Mucosa of rectum (tissue), 2 donors: Measurements from ENCODE around the gene PITPNM3.

ENCODE experiments used
- H3K27ac ChIP-seq, 2 donors: one replicate each; pipeline ENCODE4 v1.7.0; 2013; ENCODE audit warnings: inconsistent platforms in 2 of 2, low read depth in 2 of 2, low read length in 2 of 2
- H3K27me3 ChIP-seq, 2 donors: one replicate each; pipeline ENCODE4 v1.7.0; 2013; ENCODE audit warnings: low read length in 2 of 2; ENCODE audit not compliant: control insufficient read depth in 2 of 2, insufficient read depth in 2 of 2
- H3K36me3 ChIP-seq, 2 donors: one replicate each; pipeline ENCODE4 v1.7.0; 2013; ENCODE audit warnings: low read length in 2 of 2; ENCODE audit not compliant: control insufficient read depth in 2 of 2, insufficient read depth in 2 of 2
- H3K4me1 ChIP-seq, 2 donors: one replicate each; pipeline ENCODE4 v1.7.0; 2013; ENCODE audit warnings: low read length in 2 of 2, mild to moderate bottlenecking in 1 of 2; ENCODE audit not compliant: control insufficient read depth in 2 of 2, insufficient read depth in 2 of 2
- H3K4me3 ChIP-seq, 2 donors: one replicate each; pipeline ENCODE4 v1.7.0; 2013; ENCODE audit warnings: low read length in 2 of 2
- H3K9ac ChIP-seq, 2 donors: one replicate each; pipeline ENCODE4 v1.7.0; 2013; ENCODE audit warnings: low read length in 2 of 2, low read depth in 1 of 2, mild to moderate bottlenecking in 1 of 2
- H3K9me3 ChIP-seq, 2 donors: one replicate each; pipeline ENCODE4 v1.7.0; 2013; ENCODE audit warnings: low read length in 2 of 2; ENCODE audit not compliant: control insufficient read depth in 2 of 2
- donor health status: healthy.
- donor health status: Normal muscosa, but diverticular disease.

PITPNM3 gene

DNA sequence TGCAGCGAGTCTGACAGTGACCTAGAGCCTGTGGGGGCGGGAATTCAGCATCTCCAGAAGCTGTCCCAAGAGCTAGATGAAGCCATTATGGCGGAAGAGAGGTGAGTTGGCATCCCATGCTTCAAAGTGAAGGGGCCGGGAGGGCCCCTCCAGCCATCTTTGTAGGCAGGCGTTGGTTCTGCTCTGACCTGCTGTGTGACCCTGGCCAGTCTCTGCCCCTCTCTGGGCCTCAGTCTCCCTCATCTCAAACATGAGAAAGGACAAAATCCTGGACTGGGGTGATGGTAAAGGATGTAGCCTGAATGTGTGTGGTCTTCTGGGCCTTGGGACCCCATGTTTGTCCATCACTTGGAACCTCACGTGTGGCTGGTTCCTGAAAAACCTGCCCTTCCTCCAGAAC is 107.0 kb downstream of the PITPNM3 start:
- no peaks in the 10 kb centered on the region for H3K27me3 ChIP-seq
- H3K27ac ChIP-seq = no peak overlapping the region
- no peak overlapping the region for H3K9ac ChIP-seq
- H3K9me3 ChIP-seq = no peaks in the 10 kb centered on the region
- no peak overlapping the region for H3K4me3 ChIP-seq
- H3K36me3 ChIP-seq = no peaks in the 10 kb centered on the region
- H3K4me1 ChIP-seq = peaks cover 5 to 6% of the 10 kb centered on the region in 2 donors

DNA sequence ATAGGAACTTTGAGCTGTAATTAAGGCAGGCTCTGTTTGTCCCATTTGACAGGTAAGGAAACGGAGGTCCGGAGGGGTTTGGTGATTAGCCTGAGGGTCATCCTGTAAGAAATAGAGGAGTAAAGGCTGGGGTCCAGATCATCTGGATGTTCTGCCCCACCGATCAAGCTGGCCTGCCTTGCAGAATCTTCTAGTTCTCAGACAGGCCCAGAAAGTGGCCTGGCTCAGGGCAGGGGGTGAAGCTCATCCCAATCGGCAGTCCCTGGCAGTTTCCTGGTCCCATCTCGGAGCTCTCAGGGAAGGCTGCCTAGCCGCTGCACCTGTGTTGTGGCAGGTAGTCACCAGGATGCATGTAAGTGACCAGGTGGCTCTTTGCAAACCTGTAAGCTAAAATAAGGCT is 107.9 kb downstream of the PITPNM3 start:
- Histone ChIP-seq H3K9me3 (no peaks in the 10 kb centered on the region), H3K27me3 (no peaks in the 10 kb centered on the region), H3K4me3 (no peak overlapping the region), H3K9ac (no peak overlapping the region), H3K36me3 (no peaks in the 10 kb centered on the region), H3K4me1 (peaks cover 8 to 12% of the 10 kb centered on the region in 2 donors), H3K27ac (no peak overlapping the region)

DNA sequence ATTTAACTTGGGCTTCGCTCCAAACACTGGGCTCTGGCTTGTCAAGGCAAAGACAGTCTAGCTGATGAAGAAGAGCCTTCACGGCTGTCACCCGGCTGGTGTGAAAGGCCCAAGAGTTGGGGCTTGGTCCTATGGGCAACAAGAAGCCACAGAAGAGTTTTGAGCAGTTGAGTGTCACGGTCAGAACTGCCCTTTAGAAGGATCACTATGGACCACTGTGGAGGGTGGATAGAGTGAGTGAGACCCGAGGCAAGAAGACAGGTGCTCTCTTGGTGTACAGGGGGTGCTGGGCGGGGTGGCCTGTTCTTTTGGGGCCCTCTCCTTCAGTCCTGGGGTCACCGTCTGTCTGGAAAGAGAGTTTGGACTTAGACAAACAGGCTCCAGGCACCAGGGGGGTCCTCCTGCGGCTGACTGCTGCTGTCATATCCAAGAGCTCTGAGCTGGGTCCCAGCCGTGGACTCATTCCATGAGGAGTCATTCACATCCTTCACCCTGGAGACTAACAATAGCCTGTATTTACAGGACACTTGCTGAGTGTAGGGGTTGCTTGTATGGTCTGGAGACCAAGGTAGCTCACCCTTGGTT is 109.7 kb downstream of the PITPNM3 start:
- Histone ChIP-seq H3K9ac (no peak overlapping the region), H3K4me3 (no peak overlapping the region), H3K27ac (no peak overlapping the region), H3K36me3 (no peaks in the 10 kb centered on the region), H3K9me3 (no peaks in the 10 kb centered on the region), H3K4me1 (peaks cover 10 to 15% of the 10 kb centered on the region in 2 donors), H3K27me3 (no peaks in the 10 kb centered on the region)

DNA sequence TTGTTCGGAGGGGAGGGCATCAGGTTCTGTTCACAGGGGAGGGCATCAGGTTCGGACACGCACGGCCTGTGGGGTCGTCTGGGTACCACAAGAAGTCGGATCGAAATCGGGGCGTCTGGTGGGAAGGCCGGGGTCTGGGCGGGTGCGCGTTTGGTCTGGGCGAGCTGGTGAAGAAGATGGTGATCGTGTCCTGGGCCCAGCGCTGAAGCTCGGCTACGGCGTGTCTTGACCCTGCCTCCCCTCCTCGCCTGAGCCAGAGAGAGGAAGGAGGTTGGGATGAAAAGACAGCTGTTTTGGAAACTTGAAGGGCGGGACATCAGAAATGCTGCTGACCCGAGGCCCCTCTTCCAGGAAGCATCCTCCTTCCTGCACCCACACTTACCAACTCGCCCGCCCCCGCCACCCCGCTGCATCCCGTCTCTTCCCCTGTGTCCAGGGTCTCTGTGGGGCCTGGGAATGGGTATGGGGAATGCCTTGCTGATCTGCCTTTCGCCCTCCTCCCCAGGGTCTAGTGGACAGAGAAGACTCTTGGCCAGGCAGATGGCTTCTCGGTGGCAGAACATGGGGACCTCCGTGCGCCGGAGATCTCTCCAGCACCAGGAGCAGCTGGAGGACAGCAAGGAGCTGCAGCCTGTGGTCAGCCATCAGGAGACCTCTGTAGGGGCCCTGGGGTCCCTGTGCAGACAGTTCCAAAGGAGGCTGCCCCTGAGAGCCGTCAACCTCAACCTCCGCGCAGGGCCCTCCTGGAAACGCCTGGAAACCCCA is 111.6 kb downstream of the PITPNM3 start:
- peaks cover 2 to 4% of the 10 kb centered on the region in 2 donors for H3K27me3 ChIP-seq
- H3K9ac ChIP-seq = peak overlapping the region; percentile 47 to 62
- H3K27ac ChIP-seq = no peak overlapping the region
- no peaks in the 10 kb centered on the region for H3K36me3 ChIP-seq
- H3K4me3 ChIP-seq = peak overlapping the region; percentile 71 to 84
- peaks cover 10 to 15% of the 10 kb centered on the region in 2 donors for H3K4me1 ChIP-seq
- no peaks in the 10 kb centered on the region for H3K9me3 ChIP-seq

DNA sequence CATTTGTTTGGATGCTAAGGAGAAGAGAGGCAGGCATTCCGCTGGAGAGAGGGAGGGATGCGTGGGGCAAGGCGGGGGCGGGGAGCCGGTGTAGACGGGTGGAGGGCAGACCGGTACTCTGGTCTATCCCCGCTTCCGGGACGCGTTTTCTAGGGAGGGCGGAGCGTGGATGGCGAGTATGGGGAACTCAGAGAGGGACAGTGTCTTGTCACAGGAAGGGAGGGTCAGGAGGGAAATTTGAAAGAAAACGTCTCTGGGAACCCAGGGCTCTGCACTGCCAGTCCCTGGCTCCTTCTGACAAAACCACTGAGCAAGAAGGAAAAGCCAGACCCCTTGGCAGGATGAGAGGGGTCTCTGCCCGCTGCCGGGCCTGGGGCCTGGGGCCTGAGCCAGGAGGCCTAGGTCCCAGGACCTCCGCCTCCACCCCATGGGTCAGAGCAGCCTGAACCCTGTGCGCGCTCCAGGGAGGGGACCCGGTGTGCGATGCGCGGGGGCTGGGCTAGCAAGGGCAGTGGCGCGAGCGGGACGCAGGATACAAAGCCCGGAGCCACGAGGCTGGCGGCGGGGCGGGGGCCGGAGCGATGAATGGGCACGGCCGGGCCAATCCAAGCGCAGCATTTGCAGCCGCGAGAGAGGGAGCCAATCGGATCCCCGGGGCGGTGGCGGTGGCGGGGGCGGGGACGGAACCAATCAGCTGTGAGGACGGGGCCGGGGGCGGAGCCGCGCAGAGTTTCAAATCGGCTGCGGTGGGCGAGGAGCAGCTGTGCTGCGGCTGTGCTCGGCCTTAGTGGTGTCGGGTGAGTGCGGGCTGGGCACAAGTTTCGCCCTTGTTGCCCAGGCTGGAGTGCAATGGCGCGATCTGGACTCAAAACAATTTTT is 112.4 kb downstream of the PITPNM3 start, which contains the start of gene PIMREG:
Gene PIMREG, plus strand, starts transcription at position 764 of the 879 bp plus-strand sequence. CDS start 656 bp downstream, outside the sequence.
- Histone ChIP-seq H3K36me3 (no peaks in the 10 kb centered on the region), H3K27ac (peak within 1 kb of the TSS; percentile 58 to 70), H3K4me1 (peaks cover 10 to 15% of the 10 kb centered on the region in 2 donors), H3K9me3 (no peaks in the 10 kb centered on the region), H3K4me3 (peak within 1 kb of the TSS; percentile 71 to 84), H3K27me3 (peaks cover 4 to 7% of the 10 kb centered on the region in 2 donors), H3K9ac (peak within 1 kb of the TSS; percentile 62 to 63)

DNA sequence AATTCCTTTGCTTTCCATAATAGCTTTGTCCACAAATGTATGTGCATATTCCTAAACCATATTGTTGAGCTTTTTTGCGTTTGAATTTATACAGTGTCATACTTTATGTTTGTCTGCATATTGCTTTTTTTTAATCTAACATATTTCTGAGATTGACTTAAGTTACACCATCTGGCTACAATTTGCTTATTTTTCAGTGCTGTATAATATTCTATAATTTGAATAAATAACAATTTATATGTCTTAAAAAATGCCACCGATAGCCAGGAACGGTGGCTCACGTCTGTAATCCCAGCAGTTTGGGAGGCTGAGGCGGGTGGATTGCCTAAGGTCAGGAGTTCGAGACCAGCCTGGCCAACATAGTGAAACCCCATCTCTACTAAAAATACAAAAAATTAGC is 113.6 kb downstream of the PITPNM3 start:
- peaks cover 4 to 10% of the 10 kb centered on the region in 2 donors for H3K27me3 ChIP-seq
- H3K9ac ChIP-seq = no peak overlapping the region
- peaks cover 10 to 15% of the 10 kb centered on the region in 2 donors for H3K4me1 ChIP-seq
- H3K27ac ChIP-seq = no peak overlapping the region
- no peak overlapping the region for H3K4me3 ChIP-seq
- no peaks in the 10 kb centered on the region for H3K9me3 ChIP-seq
- no peaks in the 10 kb centered on the region for H3K36me3 ChIP-seq

DNA sequence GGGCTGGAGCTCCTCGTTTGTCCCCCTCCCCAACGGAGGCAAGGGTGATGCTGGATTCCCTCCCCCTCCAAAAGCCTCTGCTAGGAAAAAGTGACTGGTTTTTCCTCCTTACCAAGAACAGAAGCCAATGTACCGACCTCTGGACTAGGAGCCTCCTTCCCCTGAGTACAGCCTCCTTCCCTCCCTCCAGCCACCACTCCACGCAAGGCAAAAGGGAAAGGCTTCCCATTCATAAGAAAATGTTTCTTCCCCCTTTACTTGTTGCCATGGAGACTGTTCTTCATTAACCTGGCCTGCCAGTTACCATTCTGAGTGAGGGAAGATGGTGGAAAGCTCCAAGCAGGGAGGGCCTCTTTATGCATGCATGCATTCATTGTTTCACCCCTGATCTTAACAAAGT is 116.4 kb downstream of the PITPNM3 start:
- H3K27ac ChIP-seq = no peak overlapping the region
- no peaks in the 10 kb centered on the region for H3K36me3 ChIP-seq
- H3K9me3 ChIP-seq = no peaks in the 10 kb centered on the region
- peaks cover 10 to 14% of the 10 kb centered on the region in 2 donors for H3K27me3 ChIP-seq
- H3K4me3 ChIP-seq = no peak overlapping the region
- no peak overlapping the region for H3K9ac ChIP-seq
- peaks cover 10 to 15% of the 10 kb centered on the region in 2 donors for H3K4me1 ChIP-seq

DNA sequence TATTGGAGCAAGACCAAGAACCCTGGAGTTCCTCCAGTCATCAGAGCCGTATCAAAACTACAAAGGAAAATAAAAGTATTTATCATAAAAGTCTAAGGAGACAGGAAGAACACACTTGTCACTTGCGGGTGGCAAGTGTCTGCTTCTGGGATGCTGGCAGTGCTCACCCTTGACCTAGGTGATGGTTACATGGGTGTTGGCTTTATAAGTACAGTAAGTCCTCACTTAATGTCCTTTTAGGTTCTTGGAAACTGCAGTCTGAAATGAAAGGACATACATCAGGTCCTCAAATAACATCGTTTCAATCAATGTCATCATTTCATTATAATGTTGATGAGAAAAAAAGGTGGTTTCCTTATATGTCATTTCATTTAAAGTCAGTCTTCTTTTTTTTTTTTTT is 118.4 kb downstream of the PITPNM3 start:
- no peaks in the 10 kb centered on the region for H3K4me1 ChIP-seq
- peaks cover 10 to 14% of the 10 kb centered on the region in 2 donors for H3K27me3 ChIP-seq
- H3K36me3 ChIP-seq = no peaks in the 10 kb centered on the region
- H3K9ac ChIP-seq = no peak overlapping the region
- no peak overlapping the region for H3K27ac ChIP-seq
- no peaks in the 10 kb centered on the region for H3K9me3 ChIP-seq
- no peak overlapping the region for H3K4me3 ChIP-seq

DNA sequence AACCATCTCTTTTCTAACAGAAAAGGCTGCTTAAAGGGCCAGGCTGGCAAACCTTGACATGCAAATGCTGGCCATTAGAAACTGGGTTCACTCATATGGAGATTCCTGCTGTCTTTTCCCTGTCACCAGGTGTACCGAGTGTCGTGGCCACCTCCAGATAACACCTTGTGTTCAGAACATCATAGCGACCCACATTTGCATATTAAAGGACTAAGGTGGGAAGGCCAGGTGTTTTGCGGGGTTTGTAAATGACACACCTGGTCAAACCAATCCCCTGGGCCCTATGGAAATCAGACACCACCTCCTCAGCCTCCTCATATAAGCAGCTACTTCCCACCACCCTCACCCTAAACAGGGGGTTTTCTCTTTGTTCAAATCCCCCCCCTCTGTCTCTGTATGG is 118.9 kb downstream of the PITPNM3 start:
- Histone ChIP-seq H3K9ac (no peak overlapping the region), H3K4me3 (no peak overlapping the region), H3K27ac (no peak overlapping the region), H3K9me3 (no peaks in the 10 kb centered on the region), H3K4me1 (no peaks in the 10 kb centered on the region), H3K36me3 (no peaks in the 10 kb centered on the region), H3K27me3 (peaks cover 10 to 14% of the 10 kb centered on the region in 2 donors)

DNA sequence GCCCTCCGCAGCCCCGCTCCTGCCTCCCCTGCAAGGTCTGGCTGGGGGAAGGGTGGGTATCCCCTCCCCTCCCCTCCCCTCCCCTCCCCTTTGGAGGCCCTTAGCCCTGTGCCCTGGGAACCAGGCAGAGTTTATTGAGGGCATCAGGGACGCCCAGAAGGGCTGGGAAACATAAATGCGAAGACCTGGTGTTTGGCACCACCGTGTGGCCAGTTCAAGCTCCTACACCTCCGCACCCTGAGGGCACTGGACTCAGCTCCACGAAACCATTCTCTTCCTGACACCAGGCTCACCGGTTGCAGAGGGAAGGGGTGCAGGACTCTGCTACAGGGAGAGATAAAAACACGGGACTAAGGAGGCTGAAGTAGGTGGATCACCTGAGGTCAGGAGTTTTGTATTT is 120.4 kb downstream of the PITPNM3 start:
- H3K27me3 ChIP-seq = peaks cover 9 to 12% of the 10 kb centered on the region in 2 donors
- H3K9ac ChIP-seq = no peak overlapping the region
- peaks cover 0 to 1% of the 10 kb centered on the region in 2 donors for H3K9me3 ChIP-seq
- H3K27ac ChIP-seq = no peak overlapping the region
- no peaks in the 10 kb centered on the region for H3K36me3 ChIP-seq
- no peak overlapping the region for H3K4me3 ChIP-seq
- H3K4me1 ChIP-seq = no peaks in the 10 kb centered on the region
